ENCODE results near the gene CCNYL1.
"Not testable (repeated sequence)": the region's sequence is repeated elsewhere in the genome, so short reads cannot be mapped to it uniquely, and the experiment has no call there.

Gene CCNYL1

GRCh38 chr2:207743514-207743913 lies 32.1 kb downstream of the CCNYL1 start:
- DNase-seq, result no peak

- no peak for DNase-seq
These were observed 32.6 kb downstream of the CCNYL1 start for GRCh38 chr2:207744050-207744449.

GRCh38 chr2:207744451-207744850 lies 33.0 kb downstream of the CCNYL1 start:
- no peak for DNase-seq

- DNase-seq, result no peak
These were observed 34.7 kb downstream of the CCNYL1 start for GRCh38 chr2:207746131-207746530.

- no peak for DNase-seq
These were observed 36.5 kb downstream of the CCNYL1 start for GRCh38 chr2:207747653-207748560.

GRCh38 chr2:207748993-207749392 lies 37.6 kb downstream of the CCNYL1 start:
- no peak for DNase-seq

GRCh38 chr2:207749873-207750272 lies 38.4 kb downstream of the CCNYL1 start:
- DNase-seq, result no peak

GRCh38 chr2:207750345-207750744 lies 38.9 kb downstream of the CCNYL1 start:
- DNase-seq, result no peak

- DNase-seq, result no peak
These were observed 39.4 kb downstream of the CCNYL1 start for GRCh38 chr2:207750876-207751275.

- DNase-seq, result not testable (repeated sequence)
These were observed 42.2 kb downstream of the CCNYL1 start for GRCh38 chr2:207753688-207754087.

GRCh38 chr2:207754498-207755383 lies 43.3 kb downstream of the CCNYL1 start:
- no peak for DNase-seq

GRCh38 chr2:207758025-207758424 lies 46.6 kb downstream of the CCNYL1 start:
- DNase-seq, result no peak

GRCh38 chr2:207759890-207760289 lies 48.5 kb downstream of the CCNYL1 start:
- no peak for DNase-seq

GRCh38 chr2:207760453-207760852 lies 49.0 kb downstream of the CCNYL1 start:
- DNase-seq, result no peak

- DNase-seq, result not testable (repeated sequence)
These were observed 50.0 kb downstream of the CCNYL1 start for GRCh38 chr2:207761426-207761825.

- no peak for DNase-seq
These were observed 50.7 kb downstream of the CCNYL1 start for GRCh38 chr2:207762146-207762545.

- no peak for DNase-seq
These were observed 52.0 kb downstream of the CCNYL1 start for GRCh38 chr2:207763303-207763917.

- no peak for DNase-seq
These were observed 52.7 kb downstream of the CCNYL1 start for GRCh38 chr2:207764096-207764630.

GRCh38 chr2:207765547-207765946 lies 54.1 kb downstream of the CCNYL1 start:
- DNase-seq, result no peak

GRCh38 chr2:207766041-207766551 lies 54.7 kb downstream of the CCNYL1 start:
- DNase-seq, result no peak

- no peak for DNase-seq
These were observed 55.4 kb downstream of the CCNYL1 start for GRCh38 chr2:207766697-207767460.

All from activated CD4-positive, CD25-positive, alpha-beta regulatory T cell treated with anti-CD3 and anti-CD28 coated beads, Interleukin-2, amount 50 U/mL, for 72 hours (primary cell).